Measurements from ENCODE around the gene ZNF789.
"Not testable (repeated sequence)": the region's sequence is repeated elsewhere in the genome, so short reads cannot be mapped to it uniquely, and the experiment has no call there.

ZNF789 gene

DNA sequence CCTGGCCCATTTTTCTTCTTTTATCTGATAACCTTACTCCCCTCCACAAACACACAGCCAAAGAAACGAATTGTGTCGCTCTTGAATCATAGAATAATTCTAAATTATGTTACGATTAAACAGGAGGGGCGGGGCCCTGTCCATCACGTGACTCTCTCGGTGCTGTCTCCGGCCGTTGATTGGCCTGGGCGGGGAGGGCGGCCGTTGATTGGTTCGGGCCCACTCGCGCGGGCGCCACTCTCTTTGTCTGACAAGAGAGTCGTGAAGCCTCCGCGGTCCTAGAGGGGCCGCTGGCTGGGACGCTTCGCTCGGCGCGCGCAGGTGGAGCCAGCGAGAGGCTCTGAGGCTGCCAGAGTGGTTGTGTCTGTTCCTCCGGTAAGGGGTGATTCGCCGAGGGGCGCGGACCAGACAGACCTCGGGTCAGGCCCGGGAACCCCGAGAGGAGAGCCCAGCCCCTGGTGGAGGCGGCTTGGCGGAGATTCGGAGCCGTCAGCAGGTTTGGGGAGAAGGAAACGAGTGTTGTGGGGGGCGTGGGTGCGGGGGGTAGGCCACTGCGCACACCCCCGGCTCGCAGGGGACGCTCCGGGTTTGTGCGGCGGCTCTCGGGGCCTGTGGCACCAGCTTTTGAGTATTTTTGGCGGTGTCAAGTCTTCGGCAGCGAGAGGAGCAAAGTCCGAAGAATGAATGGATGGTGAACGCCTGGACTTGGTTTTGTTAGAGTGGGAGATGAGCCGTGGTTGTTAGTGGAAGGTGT is at the start of gene ZNF789:
TSS of gene ZNF789 (plus strand) at position 330 of the 754 bp plus-strand sequence. CDS start 3,567 bp downstream, outside the sequence.
- DNase-seq (ENCODE audit: low read depth in 2 of 2, low spot score in 1 of 2): peak; percentile 97 to 98

GRCh38 chr7:99424932-99425730 is 47.6 kb upstream of the ZNF789 start:
- no peak for DNase-seq (ENCODE audit: low read depth in 2 of 2, low spot score in 1 of 2)

- DNase-seq (ENCODE audit: low read depth in 2 of 2, low spot score in 1 of 2): no peak
Observed at GRCh38 chr7:99428972-99429566, 43.6 kb upstream of the ZNF789 start.

DNA sequence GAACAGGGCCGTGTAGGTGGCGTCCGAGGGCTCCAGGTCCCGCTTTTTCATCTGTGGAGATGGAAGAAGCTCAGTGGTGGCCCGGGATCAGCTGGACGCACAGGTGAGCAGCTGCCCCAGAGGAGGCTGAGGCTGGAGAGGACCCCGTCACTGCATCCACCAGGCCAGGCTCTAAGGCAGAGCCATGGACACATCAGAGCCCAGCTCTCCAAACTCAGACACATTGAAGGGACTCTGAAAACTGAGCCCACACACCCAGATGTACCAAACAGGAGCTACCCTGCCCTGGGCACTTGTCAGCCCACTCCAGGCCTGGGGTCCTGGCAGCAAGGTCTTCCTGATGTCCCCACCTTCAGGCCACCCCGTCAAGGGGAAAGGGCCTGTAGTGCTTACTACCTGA is 42.9 kb upstream of the ZNF789 start:
- no peak for DNase-seq (ENCODE audit: low read depth in 2 of 2, low spot score in 1 of 2)

- DNase-seq (ENCODE audit: low read depth in 2 of 2, low spot score in 1 of 2): not testable (repeated sequence)
Observed at GRCh38 chr7:99431756-99432540, 40.7 kb upstream of the ZNF789 start.

DNA sequence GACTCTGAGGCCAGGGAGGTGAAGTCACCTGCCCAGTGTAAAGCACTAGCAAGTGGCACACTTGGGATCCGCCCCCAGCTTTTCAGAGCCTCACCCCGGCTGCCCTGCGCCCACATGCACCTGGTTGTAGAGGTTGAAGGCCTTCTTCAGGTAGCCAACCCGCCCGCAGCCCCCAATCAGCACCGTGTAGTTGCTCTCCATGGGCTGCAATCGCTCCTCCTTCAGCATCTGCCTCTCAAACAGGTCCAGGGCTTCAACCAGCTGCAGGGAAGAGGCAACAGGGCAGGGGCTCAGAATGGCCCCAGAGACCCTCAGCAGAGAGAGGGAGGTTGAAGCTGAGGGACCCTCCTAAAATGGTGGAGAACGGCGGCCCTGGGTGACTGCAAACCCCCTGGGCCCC is 39.5 kb upstream of the ZNF789 start:
- no peak for DNase-seq (ENCODE audit: low read depth in 2 of 2, low spot score in 1 of 2)

- DNase-seq (ENCODE audit: low read depth in 2 of 2, low spot score in 1 of 2): no peak
Observed at GRCh38 chr7:99437946-99438572, 34.6 kb upstream of the ZNF789 start.

DNA sequence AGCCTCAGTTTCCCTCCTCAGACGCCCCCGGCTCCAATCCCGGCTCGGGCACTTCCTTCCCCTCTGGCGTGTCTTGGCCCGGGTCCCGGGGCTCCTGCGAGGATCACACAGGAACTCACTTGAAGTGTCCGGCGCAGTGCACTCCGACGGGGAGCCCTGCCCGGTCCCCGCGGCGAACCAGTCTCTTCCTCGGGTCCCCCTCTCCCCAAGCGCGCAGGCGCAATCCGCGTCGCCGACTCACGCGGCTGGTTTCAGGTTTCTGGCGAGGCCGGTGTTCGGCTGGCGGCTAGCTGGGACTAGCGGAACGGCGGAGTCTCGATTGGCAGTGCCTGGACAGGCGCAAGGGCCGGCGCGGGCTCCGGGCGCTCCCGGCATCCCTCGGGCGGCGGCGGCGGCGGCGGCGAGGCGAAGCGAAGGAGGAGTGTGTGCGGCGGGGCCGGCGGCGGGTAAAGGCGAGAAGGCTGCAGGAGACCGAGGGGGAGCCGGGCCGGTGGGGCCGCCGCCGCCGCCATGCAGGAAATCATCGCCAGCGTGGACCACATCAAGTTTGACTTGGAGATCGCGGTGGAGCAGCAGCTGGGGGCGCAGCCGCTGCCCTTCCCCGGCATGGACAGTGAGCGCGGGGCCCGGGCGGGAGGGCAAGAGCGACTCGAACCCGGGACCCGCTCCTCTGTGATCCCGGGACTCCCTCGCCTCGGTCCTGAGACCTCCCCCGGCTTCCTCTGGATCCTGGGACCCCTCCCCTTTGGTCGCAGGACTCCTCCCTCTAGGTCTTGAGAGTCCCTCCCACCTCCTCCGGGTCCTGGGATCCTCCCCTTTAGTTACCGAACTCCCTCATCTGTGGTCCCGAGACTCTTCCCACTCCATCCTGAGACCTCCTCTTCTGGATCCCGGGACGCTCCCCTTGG is 33.9 kb upstream of the ZNF789 start, which contains the start of the genes CPSF4 and PTCD1:
TSS of gene CPSF4 (plus strand) at position 371 of the 908 bp plus-strand sequence. CDS start at position 511, 140 bp downstream.
TSS of gene PTCD1 (minus strand) at position 226 of the 908 bp plus-strand sequence. CDS start 3,556 bp downstream, outside the sequence.
- DNase-seq (ENCODE audit: low read depth in 2 of 2, low spot score in 1 of 2): peak; percentile 61 to 81

DNA sequence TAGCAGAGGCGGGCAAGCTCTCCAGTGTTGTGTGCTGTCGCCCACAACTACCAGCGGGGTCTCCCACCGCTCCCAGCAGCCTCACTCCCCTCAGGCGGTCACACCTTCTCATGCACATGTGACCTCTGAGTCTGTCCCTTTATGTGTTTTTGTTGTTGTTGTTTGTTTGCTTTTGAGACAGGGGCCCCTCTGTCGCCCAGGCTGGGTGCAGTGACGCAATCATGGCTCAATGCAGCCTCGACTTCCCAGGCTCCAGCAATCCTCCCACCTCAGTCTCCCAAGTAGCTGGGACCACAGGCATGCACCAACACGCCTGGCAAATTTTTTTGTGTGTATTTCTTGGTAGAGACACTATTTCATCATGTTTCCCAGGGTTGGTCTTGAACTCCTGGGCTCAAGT is 32.5 kb upstream of the ZNF789 start:
- no peak for DNase-seq (ENCODE audit: low read depth in 2 of 2, low spot score in 1 of 2)

DNA sequence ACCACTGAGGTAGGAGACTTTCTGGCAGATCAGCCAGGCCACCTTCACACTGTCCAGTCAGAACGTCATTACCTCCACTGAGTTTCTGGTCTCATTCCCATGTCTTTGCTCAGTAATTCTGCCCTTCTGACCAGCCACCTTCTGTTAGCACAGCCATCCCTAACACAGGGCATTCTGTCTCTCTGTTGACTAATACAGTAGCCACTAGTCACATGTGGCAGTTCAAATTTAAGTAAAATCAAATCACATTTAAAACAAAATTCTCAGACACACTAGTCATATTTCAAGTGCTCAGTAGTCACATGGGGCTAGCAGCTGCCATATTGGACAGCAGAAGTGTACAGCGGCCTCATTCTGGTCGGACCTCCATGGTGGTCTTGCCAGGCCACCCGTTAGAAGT is 26.6 kb upstream of the ZNF789 start:
- DNase-seq (ENCODE audit: low read depth in 2 of 2, low spot score in 1 of 2): no peak

- DNase-seq (ENCODE audit: low read depth in 2 of 2, low spot score in 1 of 2): no peak
Observed at GRCh38 chr7:99447943-99448342, 24.7 kb upstream of the ZNF789 start.

DNA sequence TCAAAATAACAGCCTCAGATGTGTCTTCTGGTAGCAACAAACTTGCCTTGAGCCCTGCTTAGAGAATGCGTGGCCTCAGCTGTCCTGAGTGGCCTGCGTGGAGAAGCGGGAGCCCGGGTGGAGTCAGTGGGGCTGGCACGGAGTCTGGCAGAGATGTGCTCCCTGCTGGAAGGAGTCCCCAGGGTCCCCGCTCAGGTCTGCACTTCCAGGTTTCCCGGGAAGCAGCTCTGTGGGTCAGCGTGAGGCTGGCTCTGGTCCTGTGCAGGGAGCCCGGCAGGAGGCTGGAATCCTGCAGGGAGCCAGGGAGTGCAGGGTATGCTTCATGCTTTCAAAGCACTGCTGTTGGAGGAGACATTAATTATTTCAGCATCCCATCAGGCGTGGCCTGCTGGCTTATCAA is 23.8 kb upstream of the ZNF789 start:
- no peak for DNase-seq (ENCODE audit: low read depth in 2 of 2, low spot score in 1 of 2)

GRCh38 chr7:99449326-99449725 is 23.4 kb upstream of the ZNF789 start:
- DNase-seq (ENCODE audit: low read depth in 2 of 2, low spot score in 1 of 2): no peak

DNA sequence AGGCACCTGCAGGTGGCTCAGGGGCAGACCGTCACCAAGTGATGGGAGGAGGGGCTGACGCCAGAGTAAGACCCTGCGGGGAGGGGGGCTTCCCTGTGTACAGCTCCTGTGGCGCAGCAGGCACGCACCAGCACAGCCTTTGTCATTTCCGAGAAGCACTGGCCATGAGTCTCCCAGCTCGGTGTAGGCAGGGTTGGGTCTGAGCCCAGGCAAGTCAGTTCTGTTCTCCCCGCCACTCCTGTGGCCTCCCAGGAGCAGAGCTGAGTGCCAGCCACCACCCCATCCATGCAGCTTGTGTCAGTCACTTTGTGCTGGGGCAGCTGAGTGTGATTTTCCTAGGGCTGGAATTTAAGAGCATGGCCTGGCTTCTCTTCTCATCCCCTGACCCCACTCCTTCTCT is 20.8 kb upstream of the ZNF789 start:
- no peak for DNase-seq (ENCODE audit: low read depth in 2 of 2, low spot score in 1 of 2)

DNA sequence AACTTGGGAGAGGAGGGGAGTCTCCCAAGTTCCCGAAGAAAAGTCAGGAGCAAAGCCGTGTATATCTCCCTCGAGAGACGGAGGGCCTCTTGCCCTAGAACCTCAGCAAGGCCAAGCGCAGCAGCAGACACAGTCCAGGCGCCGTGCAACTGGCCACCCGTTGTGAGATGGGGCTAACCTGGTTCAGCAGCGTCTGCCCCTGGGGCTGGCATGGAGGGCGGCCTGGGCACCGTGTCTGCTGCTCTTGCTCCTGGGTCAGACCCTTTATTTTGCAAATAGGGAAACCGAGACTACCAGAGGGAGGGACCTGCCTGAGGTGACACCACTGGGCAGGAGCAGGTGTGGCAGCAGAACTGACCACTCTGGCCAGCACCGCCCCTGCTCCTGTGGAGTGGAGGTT is 20.1 kb upstream of the ZNF789 start:
- DNase-seq (ENCODE audit: low read depth in 2 of 2, low spot score in 1 of 2): no peak

GRCh38 chr7:99453105-99453504 is 19.6 kb upstream of the ZNF789 start:
- DNase-seq (ENCODE audit: low read depth in 2 of 2, low spot score in 1 of 2): no peak

GRCh38 chr7:99455874-99456273 is 16.8 kb upstream of the ZNF789 start:
- no peak for DNase-seq (ENCODE audit: low read depth in 2 of 2, low spot score in 1 of 2)

DNA sequence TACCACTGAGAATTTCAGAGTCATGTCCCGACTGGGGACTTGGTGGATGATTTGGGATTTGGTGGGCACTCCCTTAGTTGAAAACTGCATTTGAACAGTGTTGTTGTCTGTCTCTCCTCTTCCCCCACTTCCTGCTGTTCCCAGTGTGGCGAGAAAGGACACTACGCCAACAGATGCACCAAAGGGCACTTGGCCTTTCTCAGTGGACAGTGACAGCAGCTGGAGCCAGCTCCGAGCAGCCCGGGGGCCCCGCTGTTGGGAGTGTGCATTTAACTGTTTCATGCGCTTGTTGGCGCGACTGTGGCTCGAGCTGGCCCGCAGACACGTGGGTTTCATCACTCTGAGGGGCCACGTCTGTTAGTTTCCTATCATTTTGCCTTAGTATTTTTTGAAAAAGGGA is 16.4 kb upstream of the ZNF789 start:
- no peak for DNase-seq (ENCODE audit: low read depth in 2 of 2, low spot score in 1 of 2)

DNA sequence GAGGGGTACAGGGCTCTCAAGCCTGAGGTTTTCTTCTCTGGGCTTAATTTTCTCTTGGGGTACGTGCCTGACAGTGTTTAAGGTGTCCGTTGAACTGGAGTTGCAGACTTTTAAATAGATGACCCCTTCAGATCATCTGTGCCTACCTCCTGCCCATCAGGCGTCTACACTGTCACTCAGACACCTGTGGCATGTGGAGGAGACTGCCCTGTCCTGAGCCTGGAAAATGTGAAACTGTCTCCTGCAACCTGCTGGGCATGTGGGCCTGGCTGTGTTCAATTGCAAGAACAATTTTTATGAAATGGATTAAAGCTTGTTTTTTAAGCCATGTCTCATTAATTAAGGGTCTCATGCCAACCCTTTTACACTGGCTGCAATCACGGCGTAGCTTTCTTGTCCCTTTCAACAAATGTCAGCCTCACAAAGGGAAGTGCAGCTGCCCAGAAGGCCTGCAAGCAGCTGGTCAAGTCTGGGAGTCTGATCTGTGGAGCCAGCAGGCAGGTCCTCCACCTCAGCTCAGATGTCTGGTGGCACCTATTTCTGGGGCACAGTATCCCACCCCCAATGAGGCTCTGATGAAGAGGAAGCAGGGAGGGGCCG is 15.5 kb upstream of the ZNF789 start:
- DNase-seq (ENCODE audit: low read depth in 2 of 2, low spot score in 1 of 2): no peak
